Muscle layer of duodenum (tissue), 2 donors: ENCODE measurements around the gene IP6K1.
"Not testable (repeated sequence)": the region's sequence is repeated elsewhere in the genome, so short reads cannot be mapped to it uniquely, and the experiment has no call there.

ENCODE experiments used
- H3K27ac ChIP-seq: one replicate; pipeline ENCODE4 v1.7.0; 2013; ENCODE audit warnings: mild to moderate bottlenecking, low read length
- H3K27me3 ChIP-seq: one replicate; pipeline ENCODE4 v1.7.0; 2013; ENCODE audit warnings: low read depth, mild to moderate bottlenecking, control low read depth, low read length
- H3K36me3 ChIP-seq, 2 donors: one replicate each; pipeline ENCODE4 v1.7.0; 2013; ENCODE audit warnings: low read length in 2 of 2, control low read depth in 1 of 2, mild to moderate bottlenecking in 1 of 2; ENCODE audit not compliant: insufficient read depth in 2 of 2, control insufficient read depth in 1 of 2
- H3K4me1 ChIP-seq, 2 donors: one replicate each; pipeline ENCODE4 v1.7.0; 2013; ENCODE audit warnings: low read length in 2 of 2, mild to moderate bottlenecking in 2 of 2, control low read depth in 1 of 2, moderate library complexity in 1 of 2; ENCODE audit not compliant: insufficient read depth in 2 of 2, control insufficient read depth in 1 of 2
- H3K4me3 ChIP-seq, 2 donors: one replicate each; pipeline ENCODE4 v1.7.0; 2013; ENCODE audit warnings: low read length in 2 of 2, low read depth in 1 of 2, mild to moderate bottlenecking in 1 of 2
- H3K9me3 ChIP-seq, 2 donors: one replicate each; pipeline ENCODE4 v1.7.0; 2013; ENCODE audit warnings: low read length in 2 of 2, control low read depth in 1 of 2, mild to moderate bottlenecking in 1 of 2; ENCODE audit not compliant: control insufficient read depth in 1 of 2
- donor health status: healthy.

Gene IP6K1

DNA sequence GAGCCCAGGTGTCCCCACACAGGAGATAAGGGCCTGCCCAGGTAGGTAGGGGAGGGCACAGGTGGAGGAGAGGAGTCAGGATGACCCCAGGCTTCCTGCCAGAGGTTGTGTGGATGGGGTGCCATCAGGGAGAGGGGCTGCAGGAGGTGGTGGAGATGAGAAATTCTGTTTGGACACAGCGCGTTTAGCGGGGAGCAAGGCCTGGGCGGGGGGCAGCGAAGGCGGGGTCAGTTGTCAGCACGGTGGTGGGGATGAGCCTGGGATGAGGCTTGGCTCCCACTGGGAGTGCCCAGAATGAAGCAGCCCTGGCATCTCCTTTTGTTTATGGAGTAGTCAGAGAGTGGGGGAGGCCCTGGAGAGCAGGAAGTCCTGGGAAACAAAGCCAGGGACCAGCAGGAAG, 82.4 kb downstream of the IP6K1 start:
- Histone ChIP-seq H3K27me3 (no peaks in the 10 kb centered on the region), H3K4me1 (no peaks in the 10 kb centered on the region), H3K27ac (no peak overlapping the region), H3K9me3 (no peaks in the 10 kb centered on the region), H3K36me3 (peaks cover 29 to 65% of the 10 kb centered on the region in 2 donors), H3K4me3 (no peak overlapping the region)

GRCh38 chr3:49703443-49703927, 82.9 kb downstream of the IP6K1 start:
- H3K36me3 ChIP-seq = peaks cover 29 to 70% of the 10 kb centered on the region in 2 donors
- H3K9me3 ChIP-seq = no peaks in the 10 kb centered on the region
- H3K27ac ChIP-seq = no peak overlapping the region
- no peak overlapping the region for H3K4me3 ChIP-seq
- H3K27me3 ChIP-seq = no peaks in the 10 kb centered on the region
- H3K4me1 ChIP-seq = no peaks in the 10 kb centered on the region

- Histone ChIP-seq H3K4me1 (no peaks in the 10 kb centered on the region), H3K27me3 (no peaks in the 10 kb centered on the region), H3K36me3 (peaks cover 37 to 78% of the 10 kb centered on the region in 2 donors)
Observed at GRCh38 chr3:49702672-49703071, 83.7 kb downstream of the IP6K1 start.

DNA sequence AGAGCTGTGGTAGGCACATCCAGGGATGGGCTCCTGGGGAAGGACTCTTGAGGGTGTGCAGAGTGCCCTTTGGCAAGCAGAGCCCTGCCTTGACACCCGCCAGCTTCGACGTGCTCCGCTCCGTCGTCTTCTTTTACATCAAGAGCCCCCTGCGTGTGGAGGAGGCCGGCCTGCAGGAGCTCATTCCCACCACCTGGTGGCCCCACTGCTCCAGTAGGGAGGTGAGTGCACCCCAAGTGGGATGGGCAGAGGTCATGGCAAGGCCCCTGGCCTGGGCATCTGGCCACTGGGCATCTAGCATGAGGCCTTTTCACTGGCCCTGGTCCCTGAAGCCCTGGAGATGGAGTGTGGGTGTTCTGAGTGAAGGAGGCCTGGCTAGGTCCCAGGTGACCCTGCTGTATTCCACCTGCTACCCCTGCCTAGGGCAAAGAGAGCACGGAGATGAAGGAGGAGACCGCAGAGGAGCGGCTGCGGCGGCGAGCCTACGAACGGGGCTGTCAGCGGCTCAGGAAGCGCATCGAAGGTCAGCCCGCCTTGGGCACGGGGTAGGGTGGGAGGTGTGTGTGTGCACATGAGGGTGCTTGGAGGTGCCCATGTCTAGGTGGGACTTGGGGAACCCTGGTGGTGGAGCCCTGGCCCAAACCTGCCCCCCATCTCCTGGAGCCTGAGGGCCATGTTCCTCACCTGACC, 84.8 kb downstream of the IP6K1 start:
- Histone ChIP-seq H3K36me3 (peaks cover 40 to 83% of the 10 kb centered on the region in 2 donors), H3K27me3 (no peaks in the 10 kb centered on the region), H3K27ac (no peak overlapping the region), H3K4me3 (no peak overlapping the region), H3K9me3 (no peaks in the 10 kb centered on the region), H3K4me1 (no peaks in the 10 kb centered on the region)

More at GRCh38 chr3:49702672-49703071, 83.7 kb downstream of the IP6K1 start:
- H3K27ac ChIP-seq = no peak overlapping the region
- H3K4me3 ChIP-seq = no peak overlapping the region
- no peaks in the 10 kb centered on the region for H3K9me3 ChIP-seq

DNA sequence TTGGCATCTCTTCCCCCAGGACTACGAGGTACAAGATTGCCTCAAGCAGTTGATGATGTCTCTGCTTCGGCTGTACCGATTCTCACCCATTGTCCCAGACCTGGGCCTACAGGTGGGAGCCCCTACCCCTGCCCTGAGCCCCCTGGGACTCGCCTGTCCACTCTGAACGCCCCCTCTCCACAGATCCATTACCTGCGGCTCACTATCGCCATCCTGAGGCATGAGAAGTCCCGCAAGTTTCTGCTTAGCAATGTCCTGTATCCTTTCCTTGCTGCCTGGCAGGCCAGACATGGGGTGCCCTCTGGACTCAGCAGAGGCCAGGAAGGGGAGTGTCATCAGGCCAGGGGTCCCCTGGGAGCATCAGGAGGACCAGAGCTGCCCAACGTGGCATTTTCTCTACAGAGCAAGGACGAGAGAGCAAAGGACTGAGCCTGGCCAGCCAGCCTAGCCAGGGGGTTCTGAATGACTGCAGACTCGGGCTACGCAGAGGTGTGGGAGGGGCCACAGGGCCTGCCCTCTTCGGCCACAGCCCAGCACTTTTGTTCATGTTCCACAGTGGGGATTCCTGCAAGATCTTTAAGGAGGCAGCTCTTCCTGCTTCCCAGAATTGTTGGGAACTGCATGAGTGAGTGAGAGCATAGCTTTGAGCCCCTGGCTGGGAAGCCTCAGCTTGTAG, 85.8 kb downstream of the IP6K1 start:
- Histone ChIP-seq H3K36me3 (peaks cover 35 to 73% of the 10 kb centered on the region in 2 donors), H3K27me3 (no peaks in the 10 kb centered on the region)

GRCh38 chr3:49700014-49700413, 86.3 kb downstream of the IP6K1 start:
- no peaks in the 10 kb centered on the region for H3K27me3 ChIP-seq
- H3K4me3 ChIP-seq = no peak overlapping the region
- no peaks in the 10 kb centered on the region for H3K4me1 ChIP-seq
- H3K9me3 ChIP-seq = no peaks in the 10 kb centered on the region
- H3K36me3 ChIP-seq = peaks cover 35 to 67% of the 10 kb centered on the region in 2 donors
- H3K27ac ChIP-seq = no peak overlapping the region

More for the DNA sequence above, 85.8 kb downstream of the IP6K1 start:
- no peaks in the 10 kb centered on the region for H3K9me3 ChIP-seq
- no peak overlapping the region for H3K4me3 ChIP-seq
- H3K4me1 ChIP-seq = no peaks in the 10 kb centered on the region
- no peak overlapping the region for H3K27ac ChIP-seq

DNA sequence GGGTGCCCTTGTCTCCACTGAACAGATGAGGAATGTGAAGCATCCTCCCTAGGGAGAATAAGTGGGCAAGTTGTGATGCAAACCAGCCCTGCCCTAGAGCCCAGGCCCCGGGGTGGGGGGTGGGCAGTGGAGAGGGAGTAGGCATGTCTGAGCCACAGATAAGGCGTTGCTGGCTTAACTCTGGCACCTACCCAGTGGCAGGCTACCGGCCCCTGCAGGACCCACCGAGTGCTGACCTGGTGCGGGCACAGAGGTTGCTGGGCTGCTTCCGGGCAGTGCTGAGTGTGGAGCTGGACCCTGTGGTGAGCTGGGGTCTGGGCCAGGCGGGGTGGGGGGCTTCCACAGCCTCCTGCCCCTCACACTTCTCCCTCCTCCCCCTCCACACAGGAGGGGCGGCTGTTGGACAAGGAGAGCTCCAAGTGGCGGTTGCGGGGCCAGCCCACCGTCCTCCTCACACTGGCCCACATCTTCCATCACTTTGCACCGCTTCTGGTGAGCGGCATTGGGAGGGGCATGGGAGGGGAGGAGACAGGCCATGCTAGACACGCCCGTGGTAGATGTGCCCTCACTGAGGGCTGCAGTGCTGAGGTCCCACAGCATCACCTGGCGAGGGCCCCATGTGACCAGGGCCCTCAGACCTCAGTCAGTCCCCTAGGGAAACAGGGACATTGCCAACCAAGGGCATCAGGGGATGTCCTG, 86.9 kb downstream of the IP6K1 start:
- Histone ChIP-seq H3K9me3 (no peaks in the 10 kb centered on the region), H3K27me3 (no peaks in the 10 kb centered on the region), H3K36me3 (peaks cover 35 to 62% of the 10 kb centered on the region in 2 donors), H3K4me3 (no peak overlapping the region), H3K4me1 (no peaks in the 10 kb centered on the region), H3K27ac (no peak overlapping the region)

GRCh38 chr3:49695350-49696015, 90.9 kb downstream of the IP6K1 start:
- H3K27ac ChIP-seq, H3K4me3 ChIP-seq, H3K27me3 ChIP-seq, H3K9me3 ChIP-seq: not testable (repeated sequence)
- Histone ChIP-seq H3K36me3 (peaks cover 18 to 37% of the 10 kb centered on the region in 2 donors), H3K4me1 (peaks cover 0 to 13% of the 10 kb centered on the region in 2 donors)

DNA sequence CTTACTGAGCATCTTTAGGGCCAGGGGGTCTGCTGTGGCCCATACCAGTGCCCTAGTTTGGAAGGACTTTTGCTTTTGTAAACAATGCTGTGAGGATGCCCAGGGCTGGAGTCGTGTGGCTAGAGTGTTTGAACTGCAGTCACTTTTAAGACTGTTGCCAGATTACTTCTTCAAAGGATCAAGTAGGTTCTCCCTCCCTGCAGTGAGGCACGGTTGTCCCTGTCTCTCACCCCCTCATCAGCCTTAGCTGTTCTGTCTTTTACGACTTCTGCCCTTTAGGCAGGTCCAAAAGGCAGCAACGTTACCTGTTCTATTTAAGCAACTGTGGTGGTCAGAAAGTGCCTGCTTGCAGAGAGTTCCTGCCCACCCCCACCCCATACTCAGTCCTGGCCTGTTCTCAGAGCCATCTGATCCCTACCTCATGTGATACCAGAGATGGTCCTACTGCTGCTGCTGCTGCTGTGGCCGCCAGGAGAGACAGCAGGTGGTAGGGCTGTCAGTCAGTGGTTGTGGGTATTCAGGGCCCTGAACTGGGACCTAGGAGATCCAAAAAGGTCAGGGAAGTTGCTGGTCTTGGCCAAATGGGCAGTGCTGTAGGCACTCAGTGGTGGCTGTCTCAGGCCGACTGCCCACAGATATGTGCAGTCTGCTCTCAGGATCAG, 91.8 kb downstream of the IP6K1 start:
- Histone ChIP-seq H3K4me1 (peaks cover 0 to 17% of the 10 kb centered on the region in 2 donors), H3K36me3 (peaks cover 11 to 28% of the 10 kb centered on the region in 2 donors)
- H3K27ac ChIP-seq, H3K27me3 ChIP-seq, H3K4me3 ChIP-seq, H3K9me3 ChIP-seq: not testable (repeated sequence)

GRCh38 chr3:49691481-49691880, 94.9 kb downstream of the IP6K1 start:
- not testable (repeated sequence) for H3K27me3 ChIP-seq

More at GRCh38 chr3:49691481-49691880, 94.9 kb downstream of the IP6K1 start:
- H3K4me1 ChIP-seq = peaks cover 0 to 30% of the 10 kb centered on the region in 2 donors
- not testable (repeated sequence) for H3K27ac ChIP-seq, H3K36me3 ChIP-seq, H3K4me3 ChIP-seq, H3K9me3 ChIP-seq
